Breast epithelium (tissue), 4 donors: ENCODE results near the gene TAF6L. TPM values are rescaled to one million over a fixed set of nuclear protein-coding genes. Genes with fewer than 3 reads are reported as not detected.
"Not testable (repeated sequence)": the region's sequence is repeated elsewhere in the genome, so short reads cannot be mapped to it uniquely, and the experiment has no call there.

ENCODE experiments used
- DNase-seq, 2 donors: peaks; one replicate each; pipeline ENCODE4 v3.0.0-alpha.2; 2019; ENCODE audit warnings: low spot score in 2 of 2
- H3K27ac ChIP-seq, 2 donors: fragments of 200-600 bp; sonication (generic) in 1 of 2; one replicate each; pipeline ENCODE4 v1.5.1; 2016 to 2019; ENCODE audit warnings: mild to moderate bottlenecking in 1 of 2
- H3K27me3 ChIP-seq, 2 donors: fragments of 200-600 bp; sonication (generic) in 1 of 2; one replicate each; pipeline versions ENCODE4 v1.5.1 to v1.6.0; 2017 to 2019; ENCODE audit warnings: control low read depth in 1 of 2, mild to moderate bottlenecking in 1 of 2
- H3K36me3 ChIP-seq: fragments of 200-600 bp; one replicate; pipeline ENCODE4 v1.5.1; 2019
- H3K4me1 ChIP-seq, 2 donors: fragments of 200-600 bp; sonication (generic); one replicate each; pipeline ENCODE4 v1.5.1; 2016 to 2019; ENCODE audit warnings: control low read depth in 1 of 2
- H3K4me3 ChIP-seq, 3 donors: fragments of 200-600 bp; sonication (generic); 1 replicate in 2 of 3; 2 replicates in 1 of 3; pipeline ENCODE4 v1.5.1; 2016 to 2019; ENCODE audit warnings: mild to moderate bottlenecking in 3 of 3, moderate library complexity in 2 of 3
- H3K9me3 ChIP-seq, 2 donors: fragments of 200-600 bp; sonication (generic) in 1 of 2; one replicate each; pipeline ENCODE4 v1.5.1; 2016 to 2019; ENCODE audit warnings: control low read depth in 1 of 2
- CTCF ChIP-seq, 3 donors: fragments of 450-650 bp; IDR thresholded peaks; one replicate each; pipeline ENCODE4 v1.5.1; 2016 to 2017; ENCODE audit warnings: antibody characterized with exemption in 3 of 3, mild to moderate bottlenecking in 3 of 3, moderate library complexity in 3 of 3
- POLR2A ChIP-seq: fragments of 450-650 bp; IDR thresholded peaks from one replicate; pipeline ENCODE4 v1.6.1; 2016; ENCODE audit warnings: antibody characterized with exemption, mild to moderate bottlenecking, moderate library complexity
- POLR2AphosphoS5 ChIP-seq, 3 donors: sonication (generic); formaldehyde crosslinking; IDR thresholded peaks; one replicate each; pipeline ENCODE4 v1.6.1; 2017; ENCODE audit warnings: antibody characterized with exemption in 3 of 3
- intact Hi-C: fragments of 100-400 bp; cut with DNase I; formaldehyde crosslinking; loops from one replicate; pipeline ENCODE4 v1.15.1; 2023; ENCODE audit warnings: low total_unique reads
- total RNA-seq, 3 donors: library from RNA; depleted of rRNA; stranded (reverse); fragments of >200 nt; gene quantifications; one replicate each; pipeline ENCODE4 v1.1.0, GENCODE V29; 2016

TAF6L gene
- total RNA-seq, 3 donors from 2014 or later = 14.1 to 20.8 (median 20.5) TPM

- Histone ChIP-seq H3K27me3 (no peaks in the 10 kb centered on the region), H3K36me3 (no peaks in the 10 kb centered on the region), H3K27ac (peak within 1 kb of the TSS; percentile 93 to 97), H3K4me3 (peak within 1 kb of the TSS; percentile 86 to 98 (median 92)), H3K4me1 (peaks cover 3 to 17% of the 10 kb centered on the region in 2 donors), H3K9me3 (no peaks in the 10 kb centered on the region)
- peak; percentile 63 to 90 (median 88) for TF ChIP-seq POLR2AphosphoS5 (IDR thresholded peaks at IDR 0.05)
- TF ChIP-seq CTCF (IDR thresholded peaks at IDR 0.05) = no peak
- peak; percentile 91 for TF ChIP-seq POLR2A
- DNase-seq = peak; percentile 86 to 88
- intact Hi-C loops = no loop called here
Measured at GRCh38 chr11:62728171-62728988, 42.8 kb upstream of the TAF6L start, which contains the start of gene TTC9C. Gene TTC9C (plus strand): TSS chr11:62728486. CDS start chr11:62728849, 363 bp downstream.

DNA sequence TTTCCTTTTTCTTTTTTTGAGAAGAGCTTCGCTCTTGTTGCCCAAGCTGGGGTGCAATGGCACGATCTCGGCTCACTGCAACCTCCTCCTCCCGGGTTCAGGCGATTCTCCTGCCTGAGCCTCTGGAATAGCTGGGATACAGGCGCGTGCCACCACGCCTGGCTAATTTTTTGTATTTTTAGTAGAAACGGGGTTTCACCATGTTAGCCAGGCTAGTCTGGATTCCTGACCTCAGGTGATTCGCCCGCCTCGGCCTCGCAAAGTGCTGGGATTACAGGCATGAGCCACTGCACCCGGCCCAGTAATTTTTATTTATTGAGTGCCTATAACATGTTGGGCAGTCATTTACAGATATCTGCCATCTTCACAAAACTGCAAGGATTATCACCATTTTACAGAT lies 41.1 kb upstream of the TAF6L start:
- Histone ChIP-seq H3K27ac (peak overlapping the region; percentile 1 to 36), H3K4me3 (peak overlapping the region in 2 of 3 donors; percentile 86 to 98)
- H3K4me1 ChIP-seq, H3K9me3 ChIP-seq, DNase-seq, intact Hi-C loops, H3K27me3 ChIP-seq, H3K36me3 ChIP-seq: not testable (repeated sequence)

- H3K9me3 ChIP-seq = no peaks in the 10 kb centered on the region
- no peaks in the 10 kb centered on the region for H3K27me3 ChIP-seq
- H3K27ac ChIP-seq = no peak overlapping the region
- intact Hi-C loops = no loop called here
- TF ChIP-seq POLR2AphosphoS5 (IDR thresholded peaks at IDR 0.05) = no peak
- TF ChIP-seq CTCF (IDR thresholded peaks at IDR 0.05) = no peak
- DNase-seq = no peak
- peaks cover 3 to 10% of the 10 kb centered on the region in 2 donors for H3K4me1 ChIP-seq
- no peaks in the 10 kb centered on the region for H3K36me3 ChIP-seq
- H3K4me3 ChIP-seq = no peak overlapping the region
Measured at GRCh38 chr11:62732830-62733229, 38.4 kb upstream of the TAF6L start.

DNA sequence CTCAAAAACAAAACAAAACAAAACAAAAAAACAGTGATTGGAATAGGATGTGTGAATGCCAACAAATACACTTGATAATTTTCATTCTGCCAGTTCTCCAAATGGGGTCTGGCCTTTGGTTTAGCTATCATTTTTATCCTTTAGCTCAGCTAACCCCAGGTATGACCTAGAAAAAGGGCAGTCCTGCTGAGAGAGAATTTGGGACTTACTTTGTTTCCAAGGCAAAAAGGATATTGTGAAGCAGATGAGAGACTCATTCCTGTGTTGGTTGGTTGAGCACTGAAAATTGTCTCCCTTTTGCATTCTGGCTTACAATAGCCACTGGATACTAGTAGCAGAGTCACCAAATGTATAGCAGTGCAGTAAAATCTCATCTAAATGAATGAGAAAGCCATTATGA lies 34.0 kb upstream of the TAF6L start:
- H3K36me3 ChIP-seq = no peaks in the 10 kb centered on the region
- H3K27me3 ChIP-seq = no peaks in the 10 kb centered on the region
- no peaks in the 10 kb centered on the region for H3K9me3 ChIP-seq
- no peak overlapping the region for H3K27ac ChIP-seq
- intact Hi-C loops = no loop called here
- H3K4me1 ChIP-seq = no peaks in the 10 kb centered on the region
- TF ChIP-seq CTCF (IDR thresholded peaks at IDR 0.05) = no peak
- H3K4me3 ChIP-seq = no peak overlapping the region
- DNase-seq = no peak

DNA sequence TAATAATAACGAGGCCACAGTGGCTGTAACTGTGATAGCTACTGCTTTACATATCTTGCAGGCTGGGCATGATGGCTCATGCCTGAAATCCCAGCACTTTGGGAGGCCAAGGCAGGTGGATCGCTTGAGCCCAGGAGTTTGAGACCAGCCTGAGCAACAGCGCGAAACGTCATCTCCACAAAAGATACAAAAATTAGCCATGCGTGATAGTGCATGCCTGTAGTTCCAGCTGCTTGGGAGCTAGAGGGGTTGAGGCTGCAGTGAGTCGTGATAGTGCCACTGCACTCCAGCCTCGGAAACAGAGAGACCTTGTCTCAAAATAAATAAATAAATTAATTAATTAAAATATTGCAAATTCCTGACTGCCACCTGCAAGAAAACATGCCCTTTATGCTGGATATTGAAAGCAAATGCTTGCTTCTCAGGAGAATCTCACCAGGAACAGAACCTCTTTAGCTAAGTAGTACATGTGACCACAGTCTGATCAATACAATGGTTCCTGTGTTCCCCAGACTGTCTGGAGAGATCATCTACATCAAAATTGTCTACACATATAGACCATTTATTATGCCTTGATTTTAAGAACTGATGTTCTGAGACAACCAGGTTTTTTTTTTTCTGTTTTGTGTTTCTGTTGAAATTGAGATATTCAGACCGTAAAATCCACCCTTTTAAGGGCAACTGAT lies 23.6 kb upstream of the TAF6L start:
- intact Hi-C loops = no loop called here
- Histone ChIP-seq H3K4me3 (no peak overlapping the region), H3K9me3 (no peaks in the 10 kb centered on the region), H3K27me3 (no peaks in the 10 kb centered on the region), H3K36me3 (no peaks in the 10 kb centered on the region), H3K4me1 (no peaks in the 10 kb centered on the region), H3K27ac (peak overlapping the region in 1 of 2 donors; percentile 10)
- TF ChIP-seq POLR2AphosphoS5 (IDR thresholded peaks at IDR 0.05) (no peak), CTCF (IDR thresholded peaks at IDR 0.05) (no peak), POLR2A (no peak)
- no peak for DNase-seq

DNA sequence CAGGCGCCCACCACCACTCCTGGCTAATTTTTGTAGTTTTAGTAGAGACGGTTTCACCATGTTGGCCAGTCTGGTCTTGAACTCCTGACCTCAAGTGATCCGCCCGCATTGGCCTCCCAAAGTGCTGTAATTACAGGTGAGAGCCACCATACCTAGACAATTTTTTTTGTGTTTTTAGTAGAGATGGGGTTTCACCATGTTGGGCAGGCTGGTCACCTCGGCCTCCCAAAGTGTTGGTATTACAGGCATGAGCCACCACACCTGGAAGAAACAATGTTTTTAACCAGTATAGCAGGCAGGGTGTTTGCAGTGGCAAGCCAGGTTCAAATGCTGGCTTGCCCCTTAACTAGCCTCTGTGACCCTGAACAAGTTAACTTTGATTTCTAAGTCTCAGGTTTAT lies 21.3 kb upstream of the TAF6L start:
- H3K4me3 ChIP-seq, H3K36me3 ChIP-seq, H3K4me1 ChIP-seq, H3K27me3 ChIP-seq, DNase-seq, intact Hi-C loops, H3K27ac ChIP-seq, H3K9me3 ChIP-seq: not testable (repeated sequence)
